Cerebellar cortex (tissue), 1 donor: ENCODE results near the gene CES4A.
A peak's percentile ranks its signal among the peaks of the same experiment; 100 is the strongest.
"Not testable (repeated sequence)": the region's sequence is repeated elsewhere in the genome, so short reads cannot be mapped to it uniquely, and the experiment has no call there.

ENCODE experiments used
- DNase-seq: peaks from one replicate; pipeline ENCODE4 v3.0.0-alpha.2; 2015; ENCODE audit warnings: low spot score

Gene CES4A

DNA sequence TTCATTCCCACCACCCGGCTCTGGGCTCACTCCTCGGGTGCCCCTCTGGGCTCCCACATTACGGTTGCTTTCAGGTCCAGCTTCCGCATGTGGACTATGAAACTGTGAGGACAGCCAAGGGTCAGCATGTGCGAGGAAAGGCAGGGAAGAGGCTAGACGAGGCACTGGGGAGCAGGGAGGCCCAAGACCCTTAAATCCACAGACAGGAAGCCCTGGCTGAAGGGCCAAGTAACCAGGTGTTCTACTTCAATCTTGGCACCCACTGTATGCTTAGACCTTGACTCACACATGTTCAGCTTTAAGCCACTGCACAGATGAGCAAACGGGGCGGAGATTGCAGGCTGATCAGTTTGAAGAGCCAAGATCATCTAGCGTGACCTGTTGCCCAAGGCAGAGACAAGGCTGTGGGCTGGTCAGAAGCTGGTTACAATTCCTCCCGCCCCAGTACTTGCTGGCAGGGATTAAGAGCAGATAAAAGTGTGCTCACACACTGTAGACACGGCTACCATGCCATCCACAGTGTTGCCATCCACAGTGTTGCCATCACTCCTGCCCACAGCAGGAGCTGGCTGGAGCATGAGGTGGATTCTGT is at the start of gene CES4A:
TSS of gene CES4A (plus strand) at position 393 of the 592 bp plus-strand sequence. CDS start at position 577, 184 bp downstream.
- DNase-seq = no peak

- DNase-seq = no peak
These were observed 49.0 kb upstream of the CES4A start for GRCh38 chr16:66939366-66939765.

DNA sequence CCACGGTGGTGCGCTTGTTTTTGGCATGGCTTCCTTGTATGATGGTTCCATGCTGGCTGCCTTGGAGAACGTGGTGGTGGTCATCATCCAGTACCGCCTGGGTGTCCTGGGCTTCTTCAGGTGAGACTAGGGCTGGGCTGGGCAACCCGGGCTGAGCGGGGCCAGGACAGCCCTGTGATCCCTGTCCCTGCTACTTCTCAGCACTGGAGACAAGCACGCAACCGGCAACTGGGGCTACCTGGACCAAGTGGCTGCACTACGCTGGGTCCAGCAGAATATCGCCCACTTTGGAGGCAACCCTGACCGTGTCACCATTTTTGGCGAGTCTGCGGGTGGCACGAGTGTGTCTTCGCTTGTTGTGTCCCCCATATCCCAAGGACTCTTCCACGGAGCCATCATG is 48.2 kb upstream of the CES4A start:
- no peak for DNase-seq

- DNase-seq = no peak
These were observed 45.4 kb upstream of the CES4A start for GRCh38 chr16:66942981-66943380.

GRCh38 chr16:66943426-66944053 is 44.8 kb upstream of the CES4A start:
- no peak for DNase-seq

GRCh38 chr16:66944054-66944441 is 44.3 kb upstream of the CES4A start:
- DNase-seq = no peak

DNA sequence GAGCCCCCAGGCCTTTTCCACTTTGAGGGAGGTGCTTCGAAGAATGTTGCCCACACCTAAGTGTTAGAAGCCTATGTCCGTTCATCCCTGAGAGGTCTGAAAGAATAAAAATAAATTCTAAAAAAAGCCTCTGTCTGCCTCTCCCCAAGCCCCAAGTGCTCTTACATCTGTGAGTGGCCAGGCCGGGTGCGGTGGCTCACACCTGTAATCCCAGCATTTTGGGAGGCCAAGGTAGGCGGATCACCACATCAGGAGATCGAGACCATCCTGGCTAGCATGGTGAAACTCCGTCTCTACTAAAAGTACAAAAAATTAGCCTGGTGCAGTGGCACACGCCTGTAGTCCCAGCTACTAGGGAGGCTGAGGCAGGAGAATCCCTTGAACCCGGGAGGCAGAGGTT is 43.4 kb upstream of the CES4A start:
- not testable (repeated sequence) for DNase-seq

- DNase-seq = no peak
These were observed 42.5 kb upstream of the CES4A start for GRCh38 chr16:66945939-66946338.

DNA sequence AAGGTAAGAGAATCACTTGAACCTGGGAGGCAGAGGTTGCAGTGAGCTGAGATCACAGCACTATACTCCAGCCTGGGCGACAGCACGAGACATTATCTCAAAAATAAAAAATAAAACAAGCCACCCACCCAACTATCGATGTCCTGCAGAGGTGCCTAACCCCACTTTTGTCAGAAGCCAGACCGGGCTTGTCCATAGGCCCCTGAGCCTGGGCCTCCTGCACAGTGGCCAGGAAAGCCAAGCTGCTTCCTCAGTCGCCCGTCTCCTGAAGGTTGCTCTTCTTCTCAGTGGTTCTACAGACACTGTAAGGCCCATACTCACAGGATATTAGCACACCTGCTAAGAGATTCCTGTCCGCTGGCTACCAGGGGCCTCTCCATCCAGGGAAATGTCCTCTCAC is 41.8 kb upstream of the CES4A start:
- DNase-seq = no peak

GRCh38 chr16:66946974-66947301 is 41.5 kb upstream of the CES4A start:
- DNase-seq = no peak

GRCh38 chr16:66947302-66948065 is 40.9 kb upstream of the CES4A start:
- peak; percentile 94 for DNase-seq

GRCh38 chr16:66948134-66948836 is 40.1 kb upstream of the CES4A start:
- DNase-seq = no peak

GRCh38 chr16:66948837-66949225 is 39.6 kb upstream of the CES4A start:
- no peak for DNase-seq

- no peak for DNase-seq
These were observed 38.9 kb upstream of the CES4A start for GRCh38 chr16:66949472-66949871.

GRCh38 chr16:66950437-66950836 is 38.0 kb upstream of the CES4A start:
- no peak for DNase-seq

DNA sequence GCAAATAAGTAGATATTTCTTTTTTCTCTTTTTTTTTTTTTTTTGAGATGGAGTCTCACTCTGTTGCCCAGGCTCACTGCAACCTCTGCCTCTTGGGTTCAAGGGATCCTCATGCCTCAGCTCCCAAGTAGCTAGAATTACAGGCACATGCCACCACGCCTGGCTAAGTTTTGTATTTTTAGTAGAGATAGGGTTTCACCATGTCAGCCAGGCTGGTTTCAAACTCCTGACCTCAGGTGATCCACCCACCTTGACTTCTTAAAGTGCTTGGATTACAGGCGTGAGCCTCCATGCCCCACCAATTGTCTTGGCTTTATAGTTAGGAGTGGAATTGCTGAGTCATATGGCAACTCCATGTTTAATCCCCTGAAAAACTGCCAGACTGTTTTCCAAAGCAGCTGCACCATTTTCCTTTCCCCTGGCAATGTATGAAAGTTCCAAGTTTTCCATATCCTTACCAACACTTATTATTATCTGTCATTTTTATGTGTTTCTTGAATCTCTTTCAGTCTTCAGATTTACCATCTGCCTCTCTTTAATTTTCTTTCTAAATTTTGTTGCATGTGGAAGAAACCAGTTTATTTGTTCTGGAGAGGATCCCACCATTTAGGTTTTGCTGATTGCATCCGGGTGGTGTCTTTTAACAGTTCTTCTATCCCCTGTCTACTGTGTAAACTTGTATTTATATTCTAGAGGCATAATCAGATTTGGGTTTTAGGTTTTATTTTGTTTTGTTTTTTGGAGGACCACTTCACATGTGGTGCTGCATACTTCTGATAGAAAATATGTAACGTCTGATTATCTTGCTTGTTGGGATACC is 37.2 kb upstream of the CES4A start:
- no peak for DNase-seq

DNA sequence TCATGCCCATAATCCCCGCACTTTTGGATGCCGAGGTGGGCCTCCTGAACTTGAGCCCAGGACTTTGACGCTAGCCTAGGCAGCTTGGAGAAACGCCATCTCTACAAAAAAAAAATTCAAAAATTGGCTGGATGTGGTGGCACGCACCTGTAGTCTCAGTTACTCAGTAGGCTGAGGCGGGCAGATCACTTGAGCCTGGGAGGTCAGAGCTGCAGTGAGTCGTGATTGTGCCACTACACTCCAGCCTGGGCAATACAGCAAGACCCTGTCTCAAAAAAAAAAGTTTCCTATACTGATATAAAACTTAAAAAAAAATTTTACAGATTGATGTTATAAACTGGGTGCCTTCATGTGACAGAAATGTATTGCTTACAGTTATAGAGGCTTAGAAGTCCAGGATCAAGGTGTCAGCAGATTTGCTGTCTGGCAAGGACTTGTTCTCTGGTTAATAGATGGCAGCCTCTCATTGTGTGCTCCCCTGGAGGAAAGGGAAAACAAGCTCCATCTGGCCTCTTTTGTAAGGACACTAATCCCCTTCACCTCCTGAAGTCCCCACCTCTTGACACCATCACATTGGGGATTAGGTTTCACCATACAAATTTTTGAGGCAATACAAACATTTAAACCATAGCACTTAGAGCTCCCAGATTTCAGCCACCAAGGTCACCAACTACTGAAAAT is 35.8 kb upstream of the CES4A start:
- DNase-seq = no peak

DNA sequence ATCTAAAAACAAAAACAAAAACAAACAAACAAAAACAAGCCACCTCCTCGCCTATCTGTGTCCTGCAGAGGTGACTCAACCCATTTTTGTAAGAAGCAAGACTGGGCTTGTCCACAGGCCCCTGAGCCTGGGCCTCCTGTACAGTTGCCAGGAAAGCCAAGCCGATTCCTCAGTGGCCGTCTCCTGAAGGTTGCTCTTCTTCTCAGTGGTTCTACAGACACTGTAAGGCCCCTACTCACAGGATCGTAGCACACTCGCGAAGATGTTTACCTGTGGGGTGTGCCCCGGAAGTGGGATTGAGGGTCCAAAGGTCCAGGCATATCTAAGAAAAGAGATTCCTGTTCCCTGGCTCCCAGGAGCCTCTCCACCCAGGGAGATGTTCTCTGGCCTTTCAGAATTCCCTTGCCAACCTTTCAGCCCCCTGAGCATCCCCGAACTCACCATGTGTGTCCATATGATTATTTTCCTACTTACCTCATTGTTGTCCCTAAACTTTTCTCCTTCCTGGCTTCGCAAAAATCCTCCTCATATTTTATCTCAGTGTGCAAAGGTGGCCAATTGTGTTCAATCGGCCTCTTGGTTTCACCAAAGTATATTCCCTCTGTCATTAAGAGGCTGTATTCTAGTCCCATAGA is 34.8 kb upstream of the CES4A start:
- no peak for DNase-seq

DNA sequence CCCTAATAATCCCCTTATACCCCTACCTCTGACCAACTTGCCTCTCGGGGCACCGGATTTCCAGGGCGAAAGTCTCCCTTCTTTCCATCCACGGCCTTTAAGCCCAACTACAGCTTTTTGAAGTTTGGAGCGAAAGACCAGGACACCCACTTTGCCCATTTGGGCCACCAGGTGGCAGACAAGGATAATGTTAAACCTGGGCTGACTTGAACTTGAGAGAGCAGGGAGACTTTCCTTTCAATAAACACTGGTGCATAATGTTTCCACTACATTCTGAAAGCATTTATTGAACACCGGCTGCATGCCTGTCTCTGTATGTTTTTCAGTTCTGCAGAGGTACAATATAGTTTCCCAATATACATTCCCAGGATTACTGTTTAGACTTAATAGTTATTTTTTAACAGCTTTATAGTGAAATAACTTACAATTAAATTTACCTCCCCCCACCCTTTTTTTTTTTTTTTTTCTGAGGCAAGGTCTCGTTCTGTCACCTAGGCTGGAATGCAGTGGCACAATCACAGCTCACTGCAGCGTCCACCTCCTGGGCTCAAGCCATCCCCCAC is 34.2 kb upstream of the CES4A start:
- DNase-seq = peak; percentile 89

- DNase-seq = not testable (repeated sequence)
These were observed 32.8 kb upstream of the CES4A start for GRCh38 chr16:66955363-66956153.
